ENCODE measurements around the gene TMOD4.

The TMOD4 gene

GRCh38 chr1:151134991-151135390 lies 40.8 kb downstream of the TMOD4 start:
- H3K27me3 ChIP-seq (ENCODE audit: control insufficient read depth in 1 of 2, insufficient read depth in 2 of 2, low read length in 2 of 2), result no peaks in the 10 kb centered on the region
- H3K4me3 ChIP-seq (ENCODE audit: low read depth in 1 of 2, low read length in 2 of 2), result no peak overlapping the region
- H3K4me1 ChIP-seq (ENCODE audit: insufficient read depth, low read length), result peaks cover 8% of the 10 kb centered on the region
- peaks cover 7% of the 10 kb centered on the region for H3K36me3 ChIP-seq (ENCODE audit: insufficient read depth, low read length)
- no peak overlapping the region for H3K9ac ChIP-seq (ENCODE audit: low read length)
- no peak overlapping the region for H3K27ac ChIP-seq (ENCODE audit: low read depth, low read length)
- no peaks in the 10 kb centered on the region for H3K9me3 ChIP-seq (ENCODE audit: low read length)

GRCh38 chr1:151134396-151134795 lies 41.4 kb downstream of the TMOD4 start:
- Histone ChIP-seq H3K4me3 (ENCODE audit: low read depth in 1 of 2, low read length in 2 of 2) (no peak overlapping the region), H3K27ac (ENCODE audit: low read depth, low read length) (no peak overlapping the region), H3K9ac (ENCODE audit: low read length) (no peak overlapping the region), H3K4me1 (ENCODE audit: insufficient read depth, low read length) (peaks cover 8% of the 10 kb centered on the region), H3K9me3 (ENCODE audit: low read length) (no peaks in the 10 kb centered on the region), H3K27me3 (ENCODE audit: control insufficient read depth in 1 of 2, insufficient read depth in 2 of 2, low read length in 2 of 2) (no peaks in the 10 kb centered on the region), H3K36me3 (ENCODE audit: insufficient read depth, low read length) (peaks cover 7% of the 10 kb centered on the region)

- Histone ChIP-seq H3K4me3 (ENCODE audit: low read depth in 1 of 2, low read length in 2 of 2) (no peak overlapping the region), H3K27ac (ENCODE audit: low read depth, low read length) (no peak overlapping the region), H3K9me3 (ENCODE audit: low read length) (no peaks in the 10 kb centered on the region), H3K9ac (ENCODE audit: low read length) (no peak overlapping the region), H3K27me3 (ENCODE audit: control insufficient read depth in 1 of 2, insufficient read depth in 2 of 2, low read length in 2 of 2) (no peaks in the 10 kb centered on the region), H3K36me3 (ENCODE audit: insufficient read depth, low read length) (peaks cover 7% of the 10 kb centered on the region), H3K4me1 (ENCODE audit: insufficient read depth, low read length) (peaks cover 8% of the 10 kb centered on the region)
Observed at GRCh38 chr1:151133018-151133806, 42.6 kb downstream of the TMOD4 start.

GRCh38 chr1:151132335-151133017 lies 43.3 kb downstream of the TMOD4 start:
- peaks cover 7% of the 10 kb centered on the region for H3K36me3 ChIP-seq (ENCODE audit: insufficient read depth, low read length)
- peak overlapping the region; percentile 35 to 70 for H3K4me3 ChIP-seq (ENCODE audit: low read depth in 1 of 2, low read length in 2 of 2)
- H3K27ac ChIP-seq (ENCODE audit: low read depth, low read length), result no peak overlapping the region
- no peaks in the 10 kb centered on the region for H3K27me3 ChIP-seq (ENCODE audit: control insufficient read depth in 1 of 2, insufficient read depth in 2 of 2, low read length in 2 of 2)
- H3K9ac ChIP-seq (ENCODE audit: low read length), result peak overlapping the region; percentile 63
- H3K9me3 ChIP-seq (ENCODE audit: low read length), result no peaks in the 10 kb centered on the region
- H3K4me1 ChIP-seq (ENCODE audit: insufficient read depth, low read length), result peaks cover 8% of the 10 kb centered on the region

GRCh38 chr1:151131701-151132334 lies 44.0 kb downstream of the TMOD4 start:
- Histone ChIP-seq H3K4me3 (ENCODE audit: low read depth in 1 of 2, low read length in 2 of 2) (peak overlapping the region; percentile 35 to 70), H3K36me3 (ENCODE audit: insufficient read depth, low read length) (peaks cover 6% of the 10 kb centered on the region), H3K9me3 (ENCODE audit: low read length) (no peaks in the 10 kb centered on the region), H3K9ac (ENCODE audit: low read length) (peak overlapping the region; percentile 63), H3K27me3 (ENCODE audit: control insufficient read depth in 1 of 2, insufficient read depth in 2 of 2, low read length in 2 of 2) (no peaks in the 10 kb centered on the region), H3K4me1 (ENCODE audit: insufficient read depth, low read length) (peaks cover 8% of the 10 kb centered on the region), H3K27ac (ENCODE audit: low read depth, low read length) (peak overlapping the region; percentile 28)

- peaks cover 8% of the 10 kb centered on the region for H3K4me1 ChIP-seq (ENCODE audit: insufficient read depth, low read length)
- peak overlapping the region; percentile 35 to 70 for H3K4me3 ChIP-seq (ENCODE audit: low read depth in 1 of 2, low read length in 2 of 2)
- H3K9ac ChIP-seq (ENCODE audit: low read length), result peak overlapping the region; percentile 63
- no peaks in the 10 kb centered on the region for H3K9me3 ChIP-seq (ENCODE audit: low read length)
- H3K27ac ChIP-seq (ENCODE audit: low read depth, low read length), result peak overlapping the region; percentile 28
- no peaks in the 10 kb centered on the region for H3K27me3 ChIP-seq (ENCODE audit: control insufficient read depth in 1 of 2, insufficient read depth in 2 of 2, low read length in 2 of 2)
- H3K36me3 ChIP-seq (ENCODE audit: insufficient read depth, low read length), result peaks cover 2% of the 10 kb centered on the region
Observed at GRCh38 chr1:151130987-151131586, 44.7 kb downstream of the TMOD4 start.

- H3K27me3 ChIP-seq (ENCODE audit: control insufficient read depth in 1 of 2, insufficient read depth in 2 of 2, low read length in 2 of 2), result no peaks in the 10 kb centered on the region
- H3K27ac ChIP-seq (ENCODE audit: low read depth, low read length), result no peak overlapping the region
- no peak overlapping the region for H3K9ac ChIP-seq (ENCODE audit: low read length)
- H3K4me3 ChIP-seq (ENCODE audit: low read depth in 1 of 2, low read length in 2 of 2), result no peak overlapping the region
- peaks cover 8% of the 10 kb centered on the region for H3K4me1 ChIP-seq (ENCODE audit: insufficient read depth, low read length)
- H3K9me3 ChIP-seq (ENCODE audit: low read length), result no peaks in the 10 kb centered on the region
- H3K36me3 ChIP-seq (ENCODE audit: insufficient read depth, low read length), result peaks cover 6% of the 10 kb centered on the region
Observed at GRCh38 chr1:151128800-151129199, 47.0 kb downstream of the TMOD4 start.

- Histone ChIP-seq H3K9me3 (ENCODE audit: low read length) (no peaks in the 10 kb centered on the region), H3K9ac (ENCODE audit: low read length) (no peak overlapping the region), H3K27me3 (ENCODE audit: control insufficient read depth in 1 of 2, insufficient read depth in 2 of 2, low read length in 2 of 2) (no peaks in the 10 kb centered on the region), H3K36me3 (ENCODE audit: insufficient read depth, low read length) (peaks cover 6% of the 10 kb centered on the region), H3K4me3 (ENCODE audit: low read depth in 1 of 2, low read length in 2 of 2) (no peak overlapping the region), H3K27ac (ENCODE audit: low read depth, low read length) (no peak overlapping the region), H3K4me1 (ENCODE audit: insufficient read depth, low read length) (no peaks in the 10 kb centered on the region)
Observed at GRCh38 chr1:151124763-151125403, 50.9 kb downstream of the TMOD4 start.
